ENCODE results near the gene GPR160. TPM values are rescaled to one million over a fixed set of nuclear protein-coding genes. Genes with fewer than 3 reads are reported as not detected.

The GPR160 gene
- total and polyA plus RNA-seq, 9 of the 15 experiments (the other 6 are each of a cell fraction or from before 2014, with no cell fraction given) = 1.3 to 10.5 (median 8.3) TPM

DNA sequence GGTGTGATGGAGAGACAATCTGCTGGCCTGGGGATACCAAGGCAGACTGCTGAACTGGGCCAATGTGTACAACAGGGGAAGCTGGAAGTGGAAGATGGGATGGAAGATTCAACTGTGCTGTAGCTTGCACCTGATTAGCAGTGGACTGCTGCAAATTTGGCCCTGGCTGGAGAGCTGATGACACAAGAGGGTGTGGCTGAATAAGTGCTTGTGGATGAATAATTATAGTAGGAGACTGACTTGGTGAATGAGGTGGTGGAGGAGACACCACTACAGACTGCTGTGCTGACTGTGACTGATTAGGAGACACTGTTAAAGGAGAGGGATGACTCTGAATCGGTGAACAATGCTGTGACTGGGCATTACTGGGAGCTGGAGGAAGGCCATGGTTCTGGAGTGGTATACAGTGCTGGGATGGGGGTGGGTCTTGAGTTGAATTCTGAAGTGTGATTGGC lies 91.2 kb downstream of the GPR160 start:
- no peaks in the 10 kb centered on the region for H4K20me1 ChIP-seq (replicated peaks; ENCODE audit: control insufficient read depth, insufficient read depth, low read length)
- no peaks in the 10 kb centered on the region for H3K27me3 ChIP-seq (ENCODE audit: control insufficient read depth in 2 of 2, insufficient read depth in 2 of 2, low read length in 2 of 2)
- no peaks in the 10 kb centered on the region for H3K9me3 ChIP-seq (replicated peaks; ENCODE audit: control insufficient read depth, insufficient read depth, low read depth, low read length)
- H2AFZ ChIP-seq (ENCODE audit: low read depth, low read length) = no peak overlapping the region
- peaks cover 55% of the 10 kb centered on the region for H3K36me3 ChIP-seq (ENCODE audit: control insufficient read depth, insufficient read depth, low read length)
- no peaks in the 10 kb centered on the region for H3K9me1 ChIP-seq (ENCODE audit: control insufficient read depth, insufficient read depth, low read length)
- H3K9ac ChIP-seq (ENCODE audit: insufficient read depth in 1 of 2, low read depth in 2 of 2, low read length in 2 of 2) = peak overlapping the region in 1 of 2 experiments; percentile 5; a peak in 1 of 4 replicates
- H3K4me1 ChIP-seq (replicated peaks in 1 of 2; ENCODE audit: control insufficient read depth in 2 of 2, insufficient read depth in 2 of 2, low read length in 2 of 2) = peaks cover 0 to 3% of the 10 kb centered on the region in 2 experiments; a peak in 3 of 5 replicates
- H3K4me3 ChIP-seq = no peak overlapping the region
- WGBS (ENCODE audit: insufficient coverage, low coverage, missing lambda C conversion rate) = 18% methylated on average over 1 of the region's 1 CpG
- H3K79me2 ChIP-seq (ENCODE audit: control insufficient read depth, insufficient read depth, low read length) = 0 out of 3 replicates have a peak, but pooled peaks cover 7% of the 10 kb centered on the region
- in situ Hi-C loops (cut with MboI) = no loop called here
- TSS peak; percentile 20 for BruUV-seq (replicated peaks)
- DNase-seq (ENCODE audit: extremely low read depth in 1 of 4, low spot score in 3 of 4) (peak in 3 of 4 experiments; percentile 12 to 44 (median 38)), ATAC-seq (peak; percentile 81), FAIRE-seq (peak; percentile 37)
- ChIA-PET POLR2A (interaction anchor here (0.6 to 1.2 kb wide), 5 partner anchors 13 to 737 kb away, joined by 3 read pairs; no protein-coding TSS in a partner anchor), CTCF (ENCODE audit: low intra/inter-chr PET ratio) (no interaction called here)
- intact Hi-C loops (cut with micrococcal nuclease) = no loop called here
- peak overlapping the region; percentile 20; the same call in 1 of the 3 replicates for H3K27ac ChIP-seq (ENCODE audit: extremely low read depth, low read depth, low read length)
- no peak overlapping the region for H3K4me2 ChIP-seq (ENCODE audit: insufficient read depth, low read length)
- TF ChIP-seq ZFP1 (CRISPR knock-in tag; IDR thresholded peaks at IDR 0.05) (no peak), ADNP (tag; IDR thresholded peaks at IDR 0.05) (no peak), TEAD4 (IDR thresholded peaks at IDR 0.05; ENCODE audit: low read length) (no peak), TEAD4 (CRISPR knock-in tag; IDR thresholded peaks at IDR 0.05; ENCODE audit: borderline replicate concordance) (no peak), ZNF561 (CRISPR knock-in tag; conservative IDR thresholded peaks at IDR 0.05) (no peak), RCOR1 (IDR thresholded peaks at IDR 0.05; ENCODE audit: borderline replicate concordance in 1 of 2, low read depth in 2 of 2, low read length in 2 of 2) (peak in 1 of 2 experiments; percentile 34; a peak in 1 of 4 replicates), ILK (tag; IDR thresholded peaks at IDR 0.05; ENCODE audit: borderline replicate concordance, low read depth) (no peak), SRSF9 (IDR thresholded peaks at IDR 0.05; ENCODE audit: borderline replicate concordance, low read depth, low read length) (no peak), SMARCA4 (IDR thresholded peaks at IDR 0.05) (0 out of 2 replicates have a peak, but pooled peaks have one; percentile 11)
- TF ChIP-seq, protein P1, sequence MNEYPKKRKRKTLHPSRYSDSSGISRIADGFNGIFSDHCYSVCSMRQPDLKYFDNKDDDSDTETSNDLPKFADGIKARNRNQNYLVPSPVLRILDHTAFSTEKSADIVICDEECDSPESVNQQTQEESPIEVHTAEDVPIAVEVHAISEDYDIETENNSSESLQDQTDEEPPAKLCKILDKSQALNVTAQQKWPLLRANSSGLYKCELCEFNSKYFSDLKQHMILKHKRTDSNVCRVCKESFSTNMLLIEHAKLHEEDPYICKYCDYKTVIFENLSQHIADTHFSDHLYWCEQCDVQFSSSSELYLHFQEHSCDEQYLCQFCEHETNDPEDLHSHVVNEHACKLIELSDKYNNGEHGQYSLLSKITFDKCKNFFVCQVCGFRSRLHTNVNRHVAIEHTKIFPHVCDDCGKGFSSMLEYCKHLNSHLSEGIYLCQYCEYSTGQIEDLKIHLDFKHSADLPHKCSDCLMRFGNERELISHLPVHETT (CRISPR knock-in tag; conservative IDR thresholded peaks at IDR 0.05 in 1 of 2, IDR thresholded peaks at IDR 0.05 in 1 of 2) = no peak
- TF ChIP-seq, protein P2, sequence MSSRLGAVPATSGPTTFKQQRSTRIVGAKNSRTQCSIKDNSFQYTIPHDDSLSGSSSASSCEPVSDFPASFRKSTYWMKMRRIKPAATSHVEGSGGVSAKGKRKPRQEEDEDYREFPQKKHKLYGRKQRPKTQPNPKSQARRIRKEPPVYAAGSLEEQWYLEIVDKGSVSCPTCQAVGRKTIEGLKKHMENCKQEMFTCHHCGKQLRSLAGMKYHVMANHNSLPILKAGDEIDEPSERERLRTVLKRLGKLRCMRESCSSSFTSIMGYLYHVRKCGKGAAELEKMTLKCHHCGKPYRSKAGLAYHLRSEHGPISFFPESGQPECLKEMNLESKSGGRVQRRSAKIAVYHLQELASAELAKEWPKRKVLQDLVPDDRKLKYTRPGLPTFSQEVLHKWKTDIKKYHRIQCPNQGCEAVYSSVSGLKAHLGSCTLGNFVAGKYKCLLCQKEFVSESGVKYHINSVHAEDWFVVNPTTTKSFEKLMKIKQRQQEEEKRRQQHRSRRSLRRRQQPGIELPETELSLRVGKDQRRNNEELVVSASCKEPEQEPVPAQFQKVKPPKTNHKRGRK (tag; IDR thresholded peaks at IDR 0.05) = no peak
- TF ChIP-seq, protein P3, sequence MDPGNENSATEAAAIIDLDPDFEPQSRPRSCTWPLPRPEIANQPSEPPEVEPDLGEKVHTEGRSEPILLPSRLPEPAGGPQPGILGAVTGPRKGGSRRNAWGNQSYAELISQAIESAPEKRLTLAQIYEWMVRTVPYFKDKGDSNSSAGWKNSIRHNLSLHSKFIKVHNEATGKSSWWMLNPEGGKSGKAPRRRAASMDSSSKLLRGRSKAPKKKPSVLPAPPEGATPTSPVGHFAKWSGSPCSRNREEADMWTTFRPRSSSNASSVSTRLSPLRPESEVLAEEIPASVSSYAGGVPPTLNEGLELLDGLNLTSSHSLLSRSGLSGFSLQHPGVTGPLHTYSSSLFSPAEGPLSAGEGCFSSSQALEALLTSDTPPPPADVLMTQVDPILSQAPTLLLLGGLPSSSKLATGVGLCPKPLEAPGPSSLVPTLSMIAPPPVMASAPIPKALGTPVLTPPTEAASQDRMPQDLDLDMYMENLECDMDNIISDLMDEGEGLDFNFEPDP (CRISPR knock-in tag; IDR thresholded peaks at IDR 0.05) = no peak
- TF ChIP-seq, protein P4, sequence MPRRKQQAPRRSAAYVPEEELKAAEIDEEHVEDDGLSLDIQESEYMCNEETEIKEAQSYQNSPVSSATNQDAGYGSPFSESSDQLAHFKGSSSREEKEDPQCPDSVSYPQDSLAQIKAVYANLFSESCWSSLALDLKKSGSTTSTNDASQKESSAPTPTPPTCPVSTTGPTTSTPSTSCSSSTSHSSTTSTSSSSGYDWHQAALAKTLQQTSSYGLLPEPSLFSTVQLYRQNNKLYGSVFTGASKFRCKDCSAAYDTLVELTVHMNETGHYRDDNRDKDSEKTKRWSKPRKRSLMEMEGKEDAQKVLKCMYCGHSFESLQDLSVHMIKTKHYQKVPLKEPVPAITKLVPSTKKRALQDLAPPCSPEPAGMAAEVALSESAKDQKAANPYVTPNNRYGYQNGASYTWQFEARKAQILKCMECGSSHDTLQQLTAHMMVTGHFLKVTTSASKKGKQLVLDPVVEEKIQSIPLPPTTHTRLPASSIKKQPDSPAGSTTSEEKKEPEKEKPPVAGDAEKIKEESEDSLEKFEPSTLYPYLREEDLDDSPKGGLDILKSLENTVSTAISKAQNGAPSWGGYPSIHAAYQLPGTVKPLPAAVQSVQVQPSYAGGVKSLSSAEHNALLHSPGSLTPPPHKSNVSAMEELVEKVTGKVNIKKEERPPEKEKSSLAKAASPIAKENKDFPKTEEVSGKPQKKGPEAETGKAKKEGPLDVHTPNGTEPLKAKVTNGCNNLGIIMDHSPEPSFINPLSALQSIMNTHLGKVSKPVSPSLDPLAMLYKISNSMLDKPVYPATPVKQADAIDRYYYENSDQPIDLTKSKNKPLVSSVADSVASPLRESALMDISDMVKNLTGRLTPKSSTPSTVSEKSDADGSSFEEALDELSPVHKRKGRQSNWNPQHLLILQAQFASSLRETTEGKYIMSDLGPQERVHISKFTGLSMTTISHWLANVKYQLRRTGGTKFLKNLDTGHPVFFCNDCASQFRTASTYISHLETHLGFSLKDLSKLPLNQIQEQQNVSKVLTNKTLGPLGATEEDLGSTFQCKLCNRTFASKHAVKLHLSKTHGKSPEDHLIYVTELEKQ (CRISPR knock-in tag; IDR thresholded peaks at IDR 0.05) = no peak

All from K562 (cell line).